HEK293T (cell line): ENCODE results near the gene NXNL1.

Experiments
- ARNT ChIP-seq: fragments of 450-650 bp; IDR thresholded peaks from 2 replicates; pipeline ENCODE4 v1.6.1; 2017; ENCODE audit warnings: mild to moderate bottlenecking
- BHLHE40 ChIP-seq: fragments of 450-650 bp; IDR thresholded peaks from 2 replicates; pipeline ENCODE4 v1.6.1; 2016; ENCODE audit warnings: mild to moderate bottlenecking, moderate library complexity, borderline replicate concordance
- ELF4 ChIP-seq: fragments of 450-650 bp; IDR thresholded peaks from 2 replicates; pipeline ENCODE4 v1.6.1; 2017; ENCODE audit warnings: antibody characterized with exemption
- FOXA1 ChIP-seq: fragments of 450-650 bp; IDR thresholded peaks from 2 replicates; pipeline ENCODE4 v1.6.1; 2016; ENCODE audit warnings: mild to moderate bottlenecking
- FOXK2 ChIP-seq: fragments of 450-650 bp; IDR thresholded peaks from 2 replicates; pipeline ENCODE4 v1.6.1; 2016; ENCODE audit warnings: mild to moderate bottlenecking
- FOXM1 ChIP-seq: fragments of 450-650 bp; IDR thresholded peaks from 2 replicates; pipeline ENCODE4 v1.6.1; 2017; ENCODE audit warnings: mild to moderate bottlenecking, borderline replicate concordance
- HDGF ChIP-seq: fragments of 450-650 bp; IDR thresholded peaks from 2 replicates; pipeline ENCODE4 v1.6.1; 2017; ENCODE audit warnings: antibody characterized with exemption, borderline replicate concordance
- L3MBTL2 ChIP-seq: fragments of 450-650 bp; conservative IDR thresholded peaks from 2 replicates; pipeline ENCODE4 v1.6.1; 2016; ENCODE audit warnings: mild to moderate bottlenecking
- LEF1 ChIP-seq: fragments of 450-650 bp; IDR thresholded peaks from 2 replicates; pipeline ENCODE4 v1.6.1; 2017; ENCODE audit warnings: mild to moderate bottlenecking, borderline replicate concordance
- NFRKB ChIP-seq: fragments of 450-650 bp; IDR thresholded peaks from 2 replicates; pipeline ENCODE4 v1.6.1; 2016; ENCODE audit warnings: mild to moderate bottlenecking, moderate library complexity
- SP1 ChIP-seq: fragments of 450-650 bp; IDR thresholded peaks from 2 replicates; pipeline ENCODE4 v1.6.1; 2017
- TARDBP ChIP-seq: fragments of 450-650 bp; IDR thresholded peaks from 2 replicates; pipeline ENCODE4 v1.6.1; 2016
- TF ChIP-seq, protein P1 (sequence below): fragments of 450-650 bp; IDR thresholded peaks from 2 replicates; pipeline ENCODE4 v1.6.1; 2016

DNA sequence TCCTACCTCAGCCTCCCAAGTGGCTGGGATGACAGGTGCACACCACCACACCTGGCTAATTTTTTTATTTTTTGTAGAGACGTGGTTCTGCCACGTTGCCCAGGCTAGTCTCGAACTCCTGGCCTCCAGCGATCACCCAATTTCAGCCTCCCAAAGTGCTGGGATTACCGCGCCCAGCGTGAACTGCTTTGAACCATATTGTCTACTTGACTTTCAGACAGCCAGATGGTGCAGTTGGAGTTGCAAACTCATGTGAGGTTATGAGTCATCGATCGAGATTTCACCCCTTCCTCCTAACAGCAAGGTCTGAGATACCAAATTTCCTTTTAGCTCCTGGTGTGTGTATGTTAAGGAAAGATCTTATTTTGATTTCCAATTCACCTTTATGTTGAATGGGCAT is 12.3 kb upstream of the NXNL1 start:
- TF ChIP-seq BHLHE40: no peak
- no peak for TF ChIP-seq FOXA1
- TF ChIP-seq TARDBP: no peak
- TF ChIP-seq ELF4: no peak
- TF ChIP-seq FOXM1: no peak
- no peak for TF ChIP-seq ARNT
- no peak for TF ChIP-seq NFRKB
- no peak for TF ChIP-seq FOXK2
- no peak for TF ChIP-seq SP1
- TF ChIP-seq, protein P1, sequence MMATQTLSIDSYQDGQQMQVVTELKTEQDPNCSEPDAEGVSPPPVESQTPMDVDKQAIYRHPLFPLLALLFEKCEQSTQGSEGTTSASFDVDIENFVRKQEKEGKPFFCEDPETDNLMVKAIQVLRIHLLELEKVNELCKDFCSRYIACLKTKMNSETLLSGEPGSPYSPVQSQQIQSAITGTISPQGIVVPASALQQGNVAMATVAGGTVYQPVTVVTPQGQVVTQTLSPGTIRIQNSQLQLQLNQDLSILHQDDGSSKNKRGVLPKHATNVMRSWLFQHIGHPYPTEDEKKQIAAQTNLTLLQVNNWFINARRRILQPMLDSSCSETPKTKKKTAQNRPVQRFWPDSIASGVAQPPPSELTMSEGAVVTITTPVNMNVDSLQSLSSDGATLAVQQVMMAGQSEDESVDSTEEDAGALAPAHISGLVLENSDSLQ: no peak
- no peak for TF ChIP-seq L3MBTL2
- TF ChIP-seq HDGF: no peak
- no peak for TF ChIP-seq LEF1
